Activated T-helper 9 cell treated with anti-CD3 and anti-CD28 coated beads, Interleukin-2, amount 50 U/mL, for 16 hours (primary cell): ENCODE results near the gene ABCA9.
"Not testable (repeated sequence)": the region's sequence is repeated elsewhere in the genome, so short reads cannot be mapped to it uniquely, and the experiment has no call there.

Experiments
- DNase-seq: peaks from one replicate; pipeline ENCODE4 v3.0.0-alpha.2; 2020; ENCODE audit warnings: low read depth

The ABCA9 gene

GRCh38 chr17:69042308-69042707 is 18.4 kb downstream of the ABCA9 start:
- no peak for DNase-seq

GRCh38 chr17:69031839-69032238 is 28.9 kb downstream of the ABCA9 start:
- DNase-seq: no peak

- DNase-seq: no peak
Measured at GRCh38 chr17:69030169-69030568, 30.6 kb downstream of the ABCA9 start.

GRCh38 chr17:69018687-69019086 is 42.0 kb downstream of the ABCA9 start:
- no peak for DNase-seq

- DNase-seq: no peak
Measured at GRCh38 chr17:69018022-69018615, 42.6 kb downstream of the ABCA9 start.

GRCh38 chr17:69015631-69016030 is 45.1 kb downstream of the ABCA9 start:
- DNase-seq: no peak

GRCh38 chr17:69012895-69013805 is 47.6 kb downstream of the ABCA9 start:
- no peak for DNase-seq

GRCh38 chr17:69009930-69010329 is 50.8 kb downstream of the ABCA9 start:
- no peak for DNase-seq

GRCh38 chr17:69004759-69005158 is 56.0 kb downstream of the ABCA9 start:
- not testable (repeated sequence) for DNase-seq

GRCh38 chr17:68999743-69000142 is 61.0 kb downstream of the ABCA9 start:
- DNase-seq: not testable (repeated sequence)

- DNase-seq: no peak
Measured at GRCh38 chr17:68993112-68993511, 67.6 kb downstream of the ABCA9 start.

GRCh38 chr17:68987966-68988365 is 72.8 kb downstream of the ABCA9 start:
- no peak for DNase-seq

- DNase-seq: no peak
Measured at GRCh38 chr17:68981288-68981687, 79.4 kb downstream of the ABCA9 start.

- DNase-seq: no peak
Measured at GRCh38 chr17:68973098-68973846, 87.5 kb downstream of the ABCA9 start.

GRCh38 chr17:68972119-68972704 is 88.5 kb downstream of the ABCA9 start:
- no peak for DNase-seq

- no peak for DNase-seq
Measured at GRCh38 chr17:68969101-68969500, 91.6 kb downstream of the ABCA9 start.

- DNase-seq: no peak
Measured at GRCh38 chr17:68963958-68964357, 96.8 kb downstream of the ABCA9 start.

- no peak for DNase-seq
Measured at GRCh38 chr17:68961214-68961882, 99.4 kb downstream of the ABCA9 start.

- DNase-seq: not testable (repeated sequence)
Measured at GRCh38 chr17:68959117-68959516, 101.6 kb downstream of the ABCA9 start.

GRCh38 chr17:68957944-68958343 is 102.8 kb downstream of the ABCA9 start:
- no peak for DNase-seq

- DNase-seq: no peak
Measured at GRCh38 chr17:68955181-68955841, 105.4 kb downstream of the ABCA9 start, which contains the start of gene ABCA8. Gene ABCA8 (minus strand): TSS chr17:68955392. CDS start chr17:68942034, 13,358 bp downstream.
